A673 (cell line): ENCODE measurements around the gene UXS1. TPM values are rescaled to one million over a fixed set of nuclear protein-coding genes. Genes with fewer than 3 reads are reported as not detected.

Experiments used
- BruUV-seq: library from RNA; stranded (reverse); fragments of 400-500 nt; replicated peaks from 2 replicates; lab custom pipeline; 2021; lab: Mats Ljungman, UMichigan
- CTCF ChIA-PET: fragments of 300-600 bp; sonication (Branson Sonifier 250); formaldehyde crosslinking; loops from one replicate; lab custom pipeline; 2022; ENCODE audit warnings: antibody characterized with exemption; lab: Charles Lee
- POLR2A ChIA-PET: fragments of 300-600 bp; sonication (Branson Sonifier 250); formaldehyde crosslinking; loops from one replicate; lab custom pipeline; 2022; ENCODE audit warnings: antibody characterized with exemption; ENCODE audit not compliant: low non-redundant PET; lab: Charles Lee
- DNase-seq: peaks from one replicate; pipeline ENCODE4 v3.0.0-alpha.2; 2015; ENCODE audit warnings: low spot score
- H3K27ac ChIP-seq: fragments of 200-600 bp; sonication (generic); 2 replicates; pipeline ENCODE4 v1.5.1; 2016; ENCODE audit warnings: mixed run types, low read depth, mild to moderate bottlenecking, mixed read lengths, antibody characterized with exemption, low read length; ENCODE audit not compliant: poor library complexity, severe bottlenecking
- H3K27me3 ChIP-seq: fragments of 200-600 bp; sonication (generic); replicated peaks from 2 replicates; pipeline ENCODE4 v1.6.1; 2017; ENCODE audit warnings: mixed run types, low read depth, mild to moderate bottlenecking, mixed read lengths, antibody characterized with exemption, low read length; ENCODE audit not compliant: insufficient read depth, poor library complexity
- H3K36me3 ChIP-seq: fragments of 200-600 bp; sonication (generic); 2 replicates; pipeline ENCODE4 v1.6.1; 2016; ENCODE audit warnings: mixed run types, mild to moderate bottlenecking, mixed read lengths, antibody characterized with exemption, low read length; ENCODE audit not compliant: insufficient read depth, poor library complexity, severe bottlenecking
- H3K4me1 ChIP-seq: fragments of 200-600 bp; sonication (generic); 2 replicates; pipeline ENCODE4 v1.6.1; 2017; ENCODE audit warnings: mixed run types, mild to moderate bottlenecking, mixed read lengths, antibody characterized with exemption, low read length; ENCODE audit not compliant: insufficient read depth, poor library complexity, severe bottlenecking
- H3K4me3 ChIP-seq: fragments of 200-600 bp; sonication (generic); 2 replicates; pipeline ENCODE4 v1.5.1; 2016; ENCODE audit warnings: low read depth, mixed run types, mild to moderate bottlenecking, mixed read lengths, low read length; ENCODE audit not compliant: poor library complexity, severe bottlenecking
- H3K9me3 ChIP-seq: fragments of 200-600 bp; sonication (generic); 2 replicates; pipeline ENCODE4 v1.6.1; 2016; ENCODE audit warnings: mixed run types, low read depth, mild to moderate bottlenecking, mixed read lengths, antibody characterized with exemption, low read length; ENCODE audit not compliant: poor library complexity, severe bottlenecking
- CTCF ChIP-seq: fragments of 300-800, 200-600 bp; sonication (generic); conservative IDR thresholded peaks from 2 replicates; pipeline ENCODE4 v1.5.1; 2017; ENCODE audit warnings: low read depth, mild to moderate bottlenecking, antibody characterized with exemption, low read length, moderate library complexity, mixed read lengths
- EZH2 ChIP-seq: fragments of 200-600 bp; sonication (generic); IDR thresholded peaks from 2 replicates; pipeline ENCODE4 v1.6.1; 2017; ENCODE audit warnings: borderline replicate concordance, low read depth, mild to moderate bottlenecking, mixed read lengths, antibody characterized with exemption, low read length; ENCODE audit not compliant: poor library complexity, severe bottlenecking
- intact Hi-C: fragments of 100-400 bp; cut with micrococcal nuclease; formaldehyde crosslinking; loops from one replicate; pipeline ENCODE4 v1.10.0; 2022; ENCODE audit not compliant: unreplicated experiment
- total RNA-seq: library from RNA; stranded (reverse); gene quantifications from 2 replicates; pipeline ENCODE4 v1.2.3, GENCODE V29; 2021

The UXS1 gene
- total RNA-seq, 1 experiment from 2014 or later, result 48.6 TPM

- TF ChIP-seq CTCF (peak; percentile 60), EZH2 (no peak)
- no TSS peak for BruUV-seq
- intact Hi-C loops, result loop anchor here (10.0 kb wide), 1 partner anchor 721 kb away; no protein-coding TSS in a partner anchor
- Histone ChIP-seq H3K36me3 (no peaks in the 10 kb centered on the region), H3K27me3 (no peaks in the 10 kb centered on the region), H3K4me1 (no peaks in the 10 kb centered on the region), H3K27ac (no peak overlapping the region), H3K9me3 (no peaks in the 10 kb centered on the region), H3K4me3 (no peak overlapping the region)
- DNase-seq, result peak; percentile 62
- ChIA-PET POLR2A (no interaction called here), CTCF (no interaction called here)
Observed at GRCh38 chr2:106085181-106085940, 108.7 kb downstream of the UXS1 start.

- CTCF ChIA-PET, result no interaction called here
- H3K9me3 ChIP-seq, result no peaks in the 10 kb centered on the region
- H3K36me3 ChIP-seq, result no peaks in the 10 kb centered on the region
- DNase-seq, result no peak
- no peak overlapping the region for H3K4me3 ChIP-seq
- POLR2A ChIA-PET, result no interaction called here
- no peak for TF ChIP-seq EZH2
- no peak for TF ChIP-seq CTCF
- no peaks in the 10 kb centered on the region for H3K4me1 ChIP-seq
- H3K27ac ChIP-seq, result no peak overlapping the region
- H3K27me3 ChIP-seq, result no peaks in the 10 kb centered on the region
- intact Hi-C loops, result loop anchor here (10.0 kb wide), 1 partner anchor 716 kb away; no protein-coding TSS in a partner anchor
- no TSS peak for BruUV-seq
Observed at GRCh38 chr2:106080959-106081358, 113.1 kb downstream of the UXS1 start.

GRCh38 chr2:106078096-106078495, 116.0 kb downstream of the UXS1 start:
- no peaks in the 10 kb centered on the region for H3K9me3 ChIP-seq
- no peaks in the 10 kb centered on the region for H3K4me1 ChIP-seq
- no peaks in the 10 kb centered on the region for H3K36me3 ChIP-seq
- no peaks in the 10 kb centered on the region for H3K27me3 ChIP-seq
- intact Hi-C loops, result no loop called here
- TF ChIP-seq CTCF (no peak), EZH2 (no peak)
- no TSS peak for BruUV-seq
- ChIA-PET CTCF (no interaction called here), POLR2A (interaction anchor here (0.7 kb wide), 1 partner anchor 11 kb away, joined by 3 read pairs; no protein-coding TSS in a partner anchor)
- H3K4me3 ChIP-seq, result no peak overlapping the region
- DNase-seq, result no peak
- H3K27ac ChIP-seq, result no peak overlapping the region
